ENCODE measurements around the gene MAP9. TPM values are rescaled to one million over a fixed set of nuclear protein-coding genes. Genes with fewer than 3 reads are reported as not detected.
"Not testable (repeated sequence)": the region's sequence is repeated elsewhere in the genome, so short reads cannot be mapped to it uniquely, and the experiment has no call there.

Gene MAP9
- total and polyA plus RNA-seq, 10 of the 15 experiments (the other 5 are each of a cell fraction or from before 2014, with no cell fraction given), result 1.2 to 7.0 (median 4.3) TPM

GRCh38 chr4:155312027-155312426 lies 64.7 kb downstream of the MAP9 start:
- in situ Hi-C loops (cut with MboI); H4K20me1 ChIP-seq (ENCODE audit: control insufficient read depth, insufficient read depth); H3K9me3 ChIP-seq (replicated peaks; ENCODE audit: control insufficient read depth, insufficient read depth, low read length); H3K79me2 ChIP-seq (ENCODE audit: control insufficient read depth, insufficient read depth, low read length); intact Hi-C loops (cut with micrococcal nuclease; ENCODE audit: unreplicated experiment); RAD21 ChIA-PET (ENCODE audit: unreplicated experiment); H3K4me2 ChIP-seq (ENCODE audit: control insufficient read depth, insufficient read depth); H2AFZ ChIP-seq (ENCODE audit: control insufficient read depth, low read depth, low read length); CTCF ChIA-PET; SMC1A ChIA-PET (ENCODE audit: uncharacterized antibody, unreplicated experiment); H3K9ac ChIP-seq (ENCODE audit: control insufficient read depth, insufficient read depth, low read length); POLR2A ChIA-PET; H3K27ac ChIP-seq (ENCODE audit: control insufficient read depth, insufficient read depth); H3K36me3 ChIP-seq (ENCODE audit: control insufficient read depth in 2 of 2, insufficient read depth in 2 of 2, low read length in 1 of 2); H3K27me3 ChIP-seq (replicated peaks in 1 of 2; ENCODE audit: control insufficient read depth in 2 of 2, insufficient read depth in 2 of 2, low read length in 1 of 2); FAIRE-seq; H3K4me3 ChIP-seq; H3K4me1 ChIP-seq (ENCODE audit: control insufficient read depth, insufficient read depth, low read length); BruUV-seq (replicated peaks); DNase-seq (ENCODE audit: low read depth, low spot score); ATAC-seq: not testable (repeated sequence)
- WGBS (ENCODE audit: insufficient coverage, insufficient replicate concordance, low lambda C conversion rate, missing lambda C conversion rate), result 53% methylated on average over 5 of the region's 5 CpGs

GRCh38 chr4:155307731-155308277 lies 69.0 kb downstream of the MAP9 start:
- CTCF ChIA-PET, result no interaction called here

More at GRCh38 chr4:155307731-155308277, 69.0 kb downstream of the MAP9 start:
- Histone ChIP-seq H3K4me3 (no peak overlapping the region), H2AFZ (ENCODE audit: control insufficient read depth, low read depth, low read length) (no peak overlapping the region), H3K4me1 (ENCODE audit: control insufficient read depth, insufficient read depth, low read length) (no peaks in the 10 kb centered on the region), H3K27me3 (replicated peaks in 1 of 2; ENCODE audit: control insufficient read depth in 2 of 2, insufficient read depth in 2 of 2, low read length in 1 of 2) (no peaks in the 10 kb centered on the region; a peak in 1 of 4 replicates), H3K4me2 (ENCODE audit: control insufficient read depth, insufficient read depth) (no peak overlapping the region), H3K79me2 (ENCODE audit: control insufficient read depth, insufficient read depth, low read length) (no peaks in the 10 kb centered on the region), H3K36me3 (ENCODE audit: control insufficient read depth in 2 of 2, insufficient read depth in 2 of 2, low read length in 1 of 2) (no peaks in the 10 kb centered on the region), H3K9me3 (replicated peaks; ENCODE audit: control insufficient read depth, insufficient read depth, low read length) (no peaks in the 10 kb centered on the region), H3K27ac (ENCODE audit: control insufficient read depth, insufficient read depth) (no peak overlapping the region), H4K20me1 (ENCODE audit: control insufficient read depth, insufficient read depth) (no peaks in the 10 kb centered on the region), H3K9ac (ENCODE audit: control insufficient read depth, insufficient read depth, low read length) (no peak overlapping the region)
- ChIA-PET RAD21 (ENCODE audit: unreplicated experiment) (no interaction called here), SMC1A (ENCODE audit: uncharacterized antibody, unreplicated experiment) (no interaction called here), POLR2A (no interaction called here)
- DNase-seq (ENCODE audit: low read depth, low spot score), result no peak
- no peak for ATAC-seq
- no TSS peak for BruUV-seq (replicated peaks)
- WGBS (ENCODE audit: insufficient coverage, insufficient replicate concordance, low lambda C conversion rate, missing lambda C conversion rate), result 48% methylated on average over 4 of the region's 4 CpGs
- FAIRE-seq, result no peak
- TF ChIP-seq NR2C1 (IDR thresholded peaks at IDR 0.05), result no peak
- no peak for TF ChIP-seq NR2F1 (conservative IDR thresholded peaks at IDR 0.05)
- in situ Hi-C loops (cut with MboI) (no loop called here), intact Hi-C loops (cut with micrococcal nuclease; ENCODE audit: unreplicated experiment) (no loop called here)

All from GM12878 (cell line).